ENCODE data around the gene IARS2. TPM values are rescaled to one million over a fixed set of nuclear protein-coding genes. Genes with fewer than 3 reads are reported as not detected.
"Not testable (repeated sequence)": the region's sequence is repeated elsewhere in the genome, so short reads cannot be mapped to it uniquely, and the experiment has no call there.

Gene IARS2
- total RNA-seq, 1 donor from 2014 or later: 48.9 TPM

GRCh38 chr1:220160027-220160426 is 66.1 kb downstream of the IARS2 start:
- Histone ChIP-seq H3K9me3 (no peaks in the 10 kb centered on the region), H3K4me1 (no peaks in the 10 kb centered on the region), H3K4me3 (no peak overlapping the region), H3K36me3 (peaks cover 74% of the 10 kb centered on the region), H3K27me3 (no peaks in the 10 kb centered on the region), H3K27ac (no peak overlapping the region)
- intact Hi-C loops (cut with DNase I): no loop called here
- DNase-seq: no peak
- no peak for ATAC-seq
- TF ChIP-seq, protein P1, sequence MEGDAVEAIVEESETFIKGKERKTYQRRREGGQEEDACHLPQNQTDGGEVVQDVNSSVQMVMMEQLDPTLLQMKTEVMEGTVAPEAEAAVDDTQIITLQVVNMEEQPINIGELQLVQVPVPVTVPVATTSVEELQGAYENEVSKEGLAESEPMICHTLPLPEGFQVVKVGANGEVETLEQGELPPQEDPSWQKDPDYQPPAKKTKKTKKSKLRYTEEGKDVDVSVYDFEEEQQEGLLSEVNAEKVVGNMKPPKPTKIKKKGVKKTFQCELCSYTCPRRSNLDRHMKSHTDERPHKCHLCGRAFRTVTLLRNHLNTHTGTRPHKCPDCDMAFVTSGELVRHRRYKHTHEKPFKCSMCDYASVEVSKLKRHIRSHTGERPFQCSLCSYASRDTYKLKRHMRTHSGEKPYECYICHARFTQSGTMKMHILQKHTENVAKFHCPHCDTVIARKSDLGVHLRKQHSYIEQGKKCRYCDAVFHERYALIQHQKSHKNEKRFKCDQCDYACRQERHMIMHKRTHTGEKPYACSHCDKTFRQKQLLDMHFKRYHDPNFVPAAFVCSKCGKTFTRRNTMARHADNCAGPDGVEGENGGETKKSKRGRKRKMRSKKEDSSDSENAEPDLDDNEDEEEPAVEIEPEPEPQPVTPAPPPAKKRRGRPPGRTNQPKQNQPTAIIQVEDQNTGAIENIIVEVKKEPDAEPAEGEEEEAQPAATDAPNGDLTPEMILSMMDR (IDR thresholded peaks at IDR 0.05): no peak

DNA sequence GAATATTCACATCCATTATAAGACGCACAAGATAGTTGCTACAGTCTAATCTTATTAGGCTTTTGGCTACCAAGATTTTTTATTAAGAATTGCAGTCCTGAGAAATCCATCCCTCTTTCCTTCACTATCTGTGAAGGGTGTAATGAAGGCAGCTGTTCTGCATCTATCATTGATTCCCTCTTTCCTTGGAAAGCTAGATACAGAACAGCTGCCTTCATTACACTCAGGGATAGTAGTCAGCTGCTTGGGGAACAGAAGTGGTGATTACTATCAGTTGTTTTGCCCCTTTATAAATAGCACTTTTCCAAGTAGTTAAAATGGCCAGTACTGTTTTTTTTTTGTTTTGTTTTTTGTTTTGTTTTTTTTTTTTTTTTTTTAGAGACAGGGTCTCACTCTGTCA is 70.2 kb downstream of the IARS2 start:
- ATAC-seq (no peak), DNase-seq (no peak)
- Histone ChIP-seq H3K27me3 (no peaks in the 10 kb centered on the region), H3K9me3 (no peaks in the 10 kb centered on the region), H3K4me3 (no peak overlapping the region), H3K27ac (no peak overlapping the region), H3K36me3 (peaks cover 78% of the 10 kb centered on the region), H3K4me1 (no peaks in the 10 kb centered on the region)
- intact Hi-C loops (cut with DNase I): no loop called here
- TF ChIP-seq, protein P1 (IDR thresholded peaks at IDR 0.05): no peak

DNA sequence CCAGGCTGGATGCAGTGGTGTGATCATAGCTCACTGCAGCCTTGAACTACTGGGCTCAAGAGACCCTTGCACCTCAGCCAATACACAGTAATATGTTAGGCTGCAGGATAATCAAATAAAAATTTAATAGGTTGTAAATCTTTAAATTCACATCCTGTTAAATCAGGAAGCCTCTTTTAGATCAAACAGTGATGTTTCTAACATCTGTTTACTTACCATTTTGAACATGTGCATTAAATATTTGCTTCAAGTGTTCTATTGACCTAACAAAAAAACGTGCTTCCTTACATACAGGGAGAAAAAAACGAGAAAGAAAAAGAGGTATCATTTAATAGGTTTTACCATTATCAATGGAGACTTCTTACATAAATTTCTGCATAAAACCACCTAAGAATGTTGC is 70.6 kb downstream of the IARS2 start:
- TF ChIP-seq, protein P1 (IDR thresholded peaks at IDR 0.05): no peak
- Histone ChIP-seq H3K4me3 (no peak overlapping the region), H3K36me3 (peaks cover 78% of the 10 kb centered on the region), H3K9me3 (no peaks in the 10 kb centered on the region), H3K27ac (no peak overlapping the region), H3K27me3 (no peaks in the 10 kb centered on the region), H3K4me1 (no peaks in the 10 kb centered on the region)
- intact Hi-C loops (cut with DNase I): no loop called here
- DNase-seq (no peak), ATAC-seq (no peak)

DNA sequence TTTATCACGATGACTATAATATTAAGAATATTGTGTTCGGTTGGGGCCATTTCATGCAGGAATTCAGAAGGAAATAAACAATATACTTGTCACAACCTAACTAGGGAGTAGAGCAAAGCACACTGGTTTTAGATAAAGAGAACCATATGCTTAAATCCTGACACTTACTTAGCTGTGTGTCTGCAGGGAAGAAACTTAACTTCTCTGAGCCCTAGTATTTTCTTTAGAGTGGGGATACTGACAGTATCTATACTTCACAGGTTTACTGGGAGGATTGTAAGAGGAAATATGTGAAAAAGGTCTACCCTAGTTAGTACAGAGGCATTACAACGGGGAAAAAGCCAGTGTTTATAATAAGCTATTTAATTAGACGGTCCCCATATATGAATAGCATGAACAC is 72.9 kb downstream of the IARS2 start:
- Histone ChIP-seq H3K27me3 (no peaks in the 10 kb centered on the region), H3K4me1 (no peaks in the 10 kb centered on the region), H3K4me3 (no peak overlapping the region), H3K9me3 (no peaks in the 10 kb centered on the region), H3K27ac (no peak overlapping the region), H3K36me3 (peaks cover 85% of the 10 kb centered on the region)
- intact Hi-C loops (cut with DNase I): no loop called here
- DNase-seq (no peak), ATAC-seq (no peak)
- TF ChIP-seq, protein P1 (IDR thresholded peaks at IDR 0.05): no peak

GRCh38 chr1:220169887-220170286 is 76.0 kb downstream of the IARS2 start:
- H3K4me1 ChIP-seq; H3K9me3 ChIP-seq; H3K4me3 ChIP-seq; ATAC-seq; DNase-seq; H3K27me3 ChIP-seq; H3K27ac ChIP-seq; intact Hi-C loops (cut with DNase I): not testable (repeated sequence)
- H3K36me3 ChIP-seq: peaks cover 75% of the 10 kb centered on the region

GRCh38 chr1:220170836-220171526 is 77.0 kb downstream of the IARS2 start:
- intact Hi-C loops (cut with DNase I): no loop called here
- DNase-seq (no peak), ATAC-seq (no peak)
- H3K4me1 ChIP-seq: no peaks in the 10 kb centered on the region
- H3K36me3 ChIP-seq: peaks cover 65% of the 10 kb centered on the region
- TF ChIP-seq, protein P1 (IDR thresholded peaks at IDR 0.05): no peak
- H3K4me3 ChIP-seq: no peak overlapping the region
- no peaks in the 10 kb centered on the region for H3K27me3 ChIP-seq
- H3K9me3 ChIP-seq: no peaks in the 10 kb centered on the region
- H3K27ac ChIP-seq: no peak overlapping the region

All from upper lobe of right lung (tissue), 1 donor.